SK-N-SH (cell line): ENCODE data around the gene ATF2. TPM values are rescaled to one million over a fixed set of nuclear protein-coding genes. Genes with fewer than 3 reads are reported as not detected.

Experiments
- CTCF ChIA-PET: fragments of 300-600, 350-600 bp; formaldehyde crosslinking; extraction: SDS; loops from one replicate; lab custom pipeline; 2021; lab: Yijun Ruan, JAX
- POLR2A ChIA-PET: fragments of 350-600 bp; sonication (Branson Sonifier 250); formaldehyde crosslinking; extraction: SDS; loops from one replicate; lab custom pipeline; 2020; ENCODE audit warnings: antibody characterized with exemption, inconsistent platforms; lab: Yijun Ruan, JAX
- DNase-seq: peaks from one replicate; pipeline ENCODE4 v3.0.0; 2012
- H2AFZ ChIP-seq: fragments of 200-600 bp; sonication (generic); 2 replicates; pipeline ENCODE4 v1.8.1; 2016; ENCODE audit warnings: antibody characterized with exemption, mild to moderate bottlenecking, low read depth
- H3F3A ChIP-seq: fragments of 200-600 bp; sonication (generic); replicated peaks from 2 replicates; pipeline ENCODE3; 2016; ENCODE audit warnings: antibody characterized with exemption, mild to moderate bottlenecking; ENCODE audit not compliant: insufficient read depth
- H3K27ac ChIP-seq, 2 experiments: fragments of 200-500 bp in 1 of 2; fragments of 200-600 bp in 1 of 2; sonication (Bioruptor generic) in 1 of 2; sonication (generic), shearing (Covaris generic) in 1 of 2; 2 replicates each; pipeline versions ENCODE4 v1.5.1 to v1.6.1; 2014 to 2016; ENCODE audit warnings: low read depth in 2 of 2, inconsistent platforms in 1 of 2, low read length in 1 of 2, mild to moderate bottlenecking in 1 of 2, mixed read lengths in 1 of 2
- H3K27me3 ChIP-seq: fragments of 200-600 bp; sonication (generic), shearing (Covaris generic); 2 replicates; pipeline ENCODE4 v1.6.1; 2016; ENCODE audit warnings: mixed run types; ENCODE audit not compliant: insufficient read depth
- H3K36me3 ChIP-seq, 2 experiments: fragments of 200-500 bp in 1 of 2; fragments of 200-600 bp in 1 of 2; sonication (Bioruptor generic) in 1 of 2; sonication (generic) in 1 of 2; replicated peaks in 1 of 2; 2 replicates each; pipeline versions ENCODE3 to v1.5.1; 2014 to 2016; ENCODE audit warnings: low read length in 1 of 2, mild to moderate bottlenecking in 1 of 2; ENCODE audit not compliant: insufficient read depth in 2 of 2, control insufficient read depth in 1 of 2
- H3K4me1 ChIP-seq, 2 experiments: fragments of 200-500 bp in 1 of 2; fragments of 200-600 bp in 1 of 2; sonication (Bioruptor generic) in 1 of 2; sonication (generic), shearing (Covaris generic) in 1 of 2; 2 replicates each; pipeline versions ENCODE4 v1.5.1 to v1.6.1; 2014 to 2016; ENCODE audit warnings: low read depth in 1 of 2, low read length in 1 of 2, mixed run types in 1 of 2; ENCODE audit not compliant: insufficient read depth in 2 of 2, control insufficient read depth in 1 of 2
- H3K4me2 ChIP-seq: fragments of 200-600 bp; sonication (generic), shearing (Covaris generic); 2 replicates; pipeline ENCODE4 v1.6.1; 2017; ENCODE audit warnings: mixed run types
- H3K4me3 ChIP-seq, 2 experiments: fragments of 200-500 bp in 1 of 2; fragments of 200-600 bp in 1 of 2; sonication (Bioruptor generic) in 1 of 2; sonication (generic), shearing (Covaris generic) in 1 of 2; 2 replicates each; pipeline versions ENCODE4 v1.5.1 to v1.8.1; 2014 to 2016; ENCODE audit warnings: low read depth in 2 of 2, inconsistent platforms in 1 of 2, low read length in 1 of 2, mild to moderate bottlenecking in 1 of 2, mixed read lengths in 1 of 2, moderate library complexity in 1 of 2
- H3K79me2 ChIP-seq: fragments of 200-600 bp; sonication (generic); 2 replicates; pipeline ENCODE4 v1.8.1; 2017; ENCODE audit warnings: mild to moderate bottlenecking; ENCODE audit not compliant: insufficient read depth
- H3K9ac ChIP-seq: fragments of 200-600 bp; sonication (generic); 2 replicates; pipeline ENCODE4 v1.6.1; 2017; ENCODE audit warnings: mixed run types
- H3K9me2 ChIP-seq: fragments of 200-600 bp; sonication (generic); 2 replicates; pipeline ENCODE4 v1.6.1; 2017; ENCODE audit warnings: mixed run types
- H3K9me3 ChIP-seq: fragments of 200-600 bp; sonication (generic); 2 replicates; pipeline ENCODE4 v1.6.1; 2017; ENCODE audit warnings: mixed run types, mild to moderate bottlenecking, moderate library complexity
- H4K20me1 ChIP-seq: fragments of 200-600 bp; sonication (generic); 2 replicates; pipeline ENCODE4 v1.6.1; 2017; ENCODE audit warnings: mild to moderate bottlenecking, mixed run types; ENCODE audit not compliant: insufficient read depth
- FOXJ3 ChIP-seq: sonication (generic); formaldehyde crosslinking; IDR thresholded peaks from 2 replicates; pipeline ENCODE4 v1.5.1; 2020; ENCODE audit warnings: mild to moderate bottlenecking, missing genetic modification reagents
- GABPA ChIP-seq: IDR thresholded peaks from 2 replicates; pipeline ENCODE4 v1.4.0; 2012; ENCODE audit warnings: low read depth, mild to moderate bottlenecking
- POLR2AphosphoS5 ChIP-seq: IDR thresholded peaks from 2 replicates; pipeline ENCODE4 v1.6.1; 2012; ENCODE audit warnings: low read depth, low read length
- RAD21 ChIP-seq: IDR thresholded peaks from 2 replicates; pipeline ENCODE4 v1.6.1; 2012; ENCODE audit warnings: mild to moderate bottlenecking, low read length
- RCOR1 ChIP-seq: fragments of 150-350 bp; IDR thresholded peaks from 2 replicates; pipeline ENCODE4 v1.6.1; 2017; ENCODE audit warnings: antibody characterized with exemption, low read length
- RFX5 ChIP-seq: IDR thresholded peaks from 2 replicates; pipeline ENCODE4 v1.6.1; 2012; ENCODE audit warnings: mild to moderate bottlenecking, improper control_type of control experiment, low read length
- RXRA ChIP-seq: IDR thresholded peaks from 2 replicates; pipeline ENCODE4 v1.4.0; 2012; ENCODE audit warnings: low read depth, mild to moderate bottlenecking, borderline replicate concordance
- SMC3 ChIP-seq: IDR thresholded peaks from 2 replicates; pipeline ENCODE4 v1.6.1; 2012; ENCODE audit warnings: low read depth, low read length, improper control_type of control experiment
- TEAD4 ChIP-seq: IDR thresholded peaks from 2 replicates; pipeline ENCODE4 v1.4.0; 2012; ENCODE audit warnings: mild to moderate bottlenecking, borderline replicate concordance; ENCODE audit not compliant: insufficient read depth
- polyA plus RNA-seq, 3 experiments: library from polyadenylated mRNA; depleted of rRNA; stranded (reverse); fragments of >200 nt; gene quantifications; 2 replicates each; pipeline ENCODE4 v1.2.3, GENCODE V29; 2012
- TF ChIP-seq, protein P1 (sequence below): fragments of 150-350 bp; IDR thresholded peaks from 2 replicates; pipeline ENCODE4 v1.6.1; 2016; ENCODE audit warnings: mild to moderate bottlenecking, low read depth, low read length
- TF ChIP-seq, protein P2 (sequence below): fragments of 200-600 bp; sonication (generic); IDR thresholded peaks from 2 replicates; pipeline ENCODE4 v1.6.1; 2017; ENCODE audit warnings: antibody characterized with exemption, mild to moderate bottlenecking, moderate library complexity
- TF ChIP-seq, protein P3 (sequence below): IDR thresholded peaks from 2 replicates; pipeline ENCODE4 v1.4.0; 2012; ENCODE audit warnings: low read depth, borderline replicate concordance

ATF2 gene
- polyA plus RNA-seq, 1 of the 3 experiments (the other 2 are of a cell fraction): 19.0 TPM

DNA sequence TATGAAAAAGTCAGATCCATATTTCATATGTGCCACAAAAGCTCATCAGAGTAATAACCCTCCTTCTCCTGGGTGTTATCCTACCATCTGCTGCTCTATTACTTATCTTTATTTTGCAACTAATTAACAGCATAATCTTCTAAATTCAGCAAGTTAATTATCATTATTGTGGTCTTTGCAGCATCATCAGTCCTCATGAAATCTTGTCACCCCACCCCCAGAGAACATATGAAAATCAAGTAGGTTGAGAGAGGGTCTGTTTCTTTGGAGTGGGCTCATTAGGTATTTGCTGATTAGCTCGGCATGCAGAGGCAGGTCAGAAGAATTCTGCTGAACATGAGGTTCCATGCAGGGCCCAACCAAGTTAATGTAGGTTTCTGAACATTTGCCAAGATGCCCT lies 64.8 kb downstream of the ATF2 start (continued):
- TF ChIP-seq POLR2AphosphoS5 (no peak), RAD21 (no peak), RFX5 (no peak), RCOR1 (no peak), GABPA (no peak), RXRA (no peak)
- TF ChIP-seq, protein P1, sequence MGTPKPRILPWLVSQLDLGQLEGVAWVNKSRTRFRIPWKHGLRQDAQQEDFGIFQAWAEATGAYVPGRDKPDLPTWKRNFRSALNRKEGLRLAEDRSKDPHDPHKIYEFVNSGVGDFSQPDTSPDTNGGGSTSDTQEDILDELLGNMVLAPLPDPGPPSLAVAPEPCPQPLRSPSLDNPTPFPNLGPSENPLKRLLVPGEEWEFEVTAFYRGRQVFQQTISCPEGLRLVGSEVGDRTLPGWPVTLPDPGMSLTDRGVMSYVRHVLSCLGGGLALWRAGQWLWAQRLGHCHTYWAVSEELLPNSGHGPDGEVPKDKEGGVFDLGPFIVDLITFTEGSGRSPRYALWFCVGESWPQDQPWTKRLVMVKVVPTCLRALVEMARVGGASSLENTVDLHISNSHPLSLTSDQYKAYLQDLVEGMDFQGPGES: no peak

DNA sequence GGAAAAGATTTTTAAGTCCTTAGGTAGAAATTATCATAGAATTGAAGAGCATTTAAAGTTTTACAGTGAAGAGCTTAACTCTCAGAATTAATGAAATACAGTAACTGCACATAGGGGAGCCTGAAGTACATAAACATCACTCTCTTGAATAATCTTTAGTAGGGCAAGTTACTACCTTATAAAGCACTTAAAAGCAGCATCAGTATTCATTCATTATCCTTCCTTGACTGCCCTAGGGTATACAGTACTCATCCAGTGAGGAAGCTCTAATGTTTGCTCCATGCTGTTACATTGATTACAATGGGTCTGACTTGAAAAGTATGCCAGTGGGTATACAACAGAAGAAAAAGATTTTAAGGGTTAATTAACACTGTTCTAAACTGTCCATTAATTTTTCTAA lies 66.5 kb downstream of the ATF2 start:
- no peaks in the 10 kb centered on the region; a peak in 1 of 4 replicates for H3K4me1 ChIP-seq
- H3K9me2 ChIP-seq: no peaks in the 10 kb centered on the region
- ChIA-PET CTCF (interaction anchor here (1.0 to 1.7 kb wide), 4 partner anchors 10 to 102 kb away, joined by 3 to 9 read pairs (median 4); no protein-coding TSS in a partner anchor), POLR2A (no interaction called here)
- H2AFZ ChIP-seq: no peak overlapping the region
- no peak overlapping the region for H3K27ac ChIP-seq
- H3K9ac ChIP-seq: no peak overlapping the region
- H3K4me3 ChIP-seq: no peak overlapping the region
- no peak for DNase-seq
- H3K27me3 ChIP-seq: no peaks in the 10 kb centered on the region
- no peaks in the 10 kb centered on the region for H4K20me1 ChIP-seq
- H3F3A ChIP-seq: peaks cover 11% of the 10 kb centered on the region
- TF ChIP-seq FOXJ3 (CRISPR knock-in tag) (no peak), SMC3 (no peak), RFX5 (no peak), POLR2AphosphoS5 (no peak), TEAD4 (no peak)
- TF ChIP-seq, protein P2, sequence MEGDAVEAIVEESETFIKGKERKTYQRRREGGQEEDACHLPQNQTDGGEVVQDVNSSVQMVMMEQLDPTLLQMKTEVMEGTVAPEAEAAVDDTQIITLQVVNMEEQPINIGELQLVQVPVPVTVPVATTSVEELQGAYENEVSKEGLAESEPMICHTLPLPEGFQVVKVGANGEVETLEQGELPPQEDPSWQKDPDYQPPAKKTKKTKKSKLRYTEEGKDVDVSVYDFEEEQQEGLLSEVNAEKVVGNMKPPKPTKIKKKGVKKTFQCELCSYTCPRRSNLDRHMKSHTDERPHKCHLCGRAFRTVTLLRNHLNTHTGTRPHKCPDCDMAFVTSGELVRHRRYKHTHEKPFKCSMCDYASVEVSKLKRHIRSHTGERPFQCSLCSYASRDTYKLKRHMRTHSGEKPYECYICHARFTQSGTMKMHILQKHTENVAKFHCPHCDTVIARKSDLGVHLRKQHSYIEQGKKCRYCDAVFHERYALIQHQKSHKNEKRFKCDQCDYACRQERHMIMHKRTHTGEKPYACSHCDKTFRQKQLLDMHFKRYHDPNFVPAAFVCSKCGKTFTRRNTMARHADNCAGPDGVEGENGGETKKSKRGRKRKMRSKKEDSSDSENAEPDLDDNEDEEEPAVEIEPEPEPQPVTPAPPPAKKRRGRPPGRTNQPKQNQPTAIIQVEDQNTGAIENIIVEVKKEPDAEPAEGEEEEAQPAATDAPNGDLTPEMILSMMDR: no peak
- TF ChIP-seq, protein P3, sequence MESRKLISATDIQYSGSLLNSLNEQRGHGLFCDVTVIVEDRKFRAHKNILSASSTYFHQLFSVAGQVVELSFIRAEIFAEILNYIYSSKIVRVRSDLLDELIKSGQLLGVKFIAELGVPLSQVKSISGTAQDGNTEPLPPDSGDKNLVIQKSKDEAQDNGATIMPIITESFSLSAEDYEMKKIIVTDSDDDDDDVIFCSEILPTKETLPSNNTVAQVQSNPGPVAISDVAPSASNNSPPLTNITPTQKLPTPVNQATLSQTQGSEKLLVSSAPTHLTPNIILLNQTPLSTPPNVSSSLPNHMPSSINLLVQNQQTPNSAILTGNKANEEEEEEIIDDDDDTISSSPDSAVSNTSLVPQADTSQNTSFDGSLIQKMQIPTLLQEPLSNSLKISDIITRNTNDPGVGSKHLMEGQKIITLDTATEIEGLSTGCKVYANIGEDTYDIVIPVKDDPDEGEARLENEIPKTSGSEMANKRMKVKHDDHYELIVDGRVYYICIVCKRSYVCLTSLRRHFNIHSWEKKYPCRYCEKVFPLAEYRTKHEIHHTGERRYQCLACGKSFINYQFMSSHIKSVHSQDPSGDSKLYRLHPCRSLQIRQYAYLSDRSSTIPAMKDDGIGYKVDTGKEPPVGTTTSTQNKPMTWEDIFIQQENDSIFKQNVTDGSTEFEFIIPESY: no peak
- peaks cover 49 to 76% of the 10 kb centered on the region in 2 experiments for H3K36me3 ChIP-seq
- H3K79me2 ChIP-seq: peaks cover 17% of the 10 kb centered on the region; the same call in 1 of the 2 replicates
- no peak overlapping the region for H3K4me2 ChIP-seq
- no peaks in the 10 kb centered on the region for H3K9me3 ChIP-seq
